Measurements from ENCODE around the gene SH2D6.
"Not testable (repeated sequence)": the region's sequence is repeated elsewhere in the genome, so short reads cannot be mapped to it uniquely, and the experiment has no call there.

SH2D6 gene
- long read RNA-seq, donor 1, result 0 reads
- long read RNA-seq, donor 2, result 0 reads
- long read RNA-seq, donor 3, result 0 reads
- long read RNA-seq, donor 4, result 0 reads
- long read RNA-seq, donor 5, result 0 reads
- long read RNA-seq, donor 6, result 0 reads
- long read RNA-seq, donor 7, result 0 reads
- long read RNA-seq, donor 8, result 0 reads

- DNase-seq, result peak; percentile 99
These were observed at the start of gene SH2D6 for GRCh38 chr2:85418132-85419008. Gene SH2D6 (plus strand): TSS chr2:85418714. CDS start chr2:85429466, 10,752 bp downstream.

- DNase-seq, result no peak
These were observed 49.6 kb upstream of the SH2D6 start for GRCh38 chr2:85368921-85369320.

- no peak for DNase-seq
These were observed 49.0 kb upstream of the SH2D6 start for GRCh38 chr2:85369500-85369899.

GRCh38 chr2:85371045-85371444, 47.5 kb upstream of the SH2D6 start:
- no peak for DNase-seq

- DNase-seq, result no peak
These were observed 42.0 kb upstream of the SH2D6 start for GRCh38 chr2:85376291-85377065.

- no peak for DNase-seq
These were observed 41.4 kb upstream of the SH2D6 start for GRCh38 chr2:85377083-85377482.

- no peak for DNase-seq
These were observed 40.3 kb upstream of the SH2D6 start for GRCh38 chr2:85378257-85378656.

- DNase-seq, result no peak
These were observed 38.5 kb upstream of the SH2D6 start for GRCh38 chr2:85380048-85380447.

- DNase-seq, result not testable (repeated sequence)
These were observed 35.4 kb upstream of the SH2D6 start for GRCh38 chr2:85383151-85383550.

- no peak for DNase-seq
These were observed 34.7 kb upstream of the SH2D6 start for GRCh38 chr2:85383850-85384249.

- DNase-seq, result no peak
These were observed 32.8 kb upstream of the SH2D6 start for GRCh38 chr2:85385746-85386145.

GRCh38 chr2:85387754-85388153, 30.8 kb upstream of the SH2D6 start:
- no peak for DNase-seq

- no peak for DNase-seq
These were observed 29.5 kb upstream of the SH2D6 start for GRCh38 chr2:85388878-85389538.

GRCh38 chr2:85390941-85391669, 27.4 kb upstream of the SH2D6 start:
- DNase-seq, result no peak

- no peak for DNase-seq
These were observed 24.7 kb upstream of the SH2D6 start for GRCh38 chr2:85393836-85394235.

- DNase-seq, result no peak
These were observed 24.2 kb upstream of the SH2D6 start for GRCh38 chr2:85394261-85394681.

GRCh38 chr2:85394976-85395375, 23.5 kb upstream of the SH2D6 start:
- no peak for DNase-seq

GRCh38 chr2:85395912-85396475, 22.5 kb upstream of the SH2D6 start:
- no peak for DNase-seq

- DNase-seq, result peak; percentile 44
These were observed 21.7 kb upstream of the SH2D6 start for GRCh38 chr2:85396531-85397470.

GRCh38 chr2:85397925-85398331, 20.6 kb upstream of the SH2D6 start:
- DNase-seq, result no peak

All from right kidney (tissue), 9 donors.